DOHH2 (cell line): ENCODE measurements around the gene PNPLA8.
A peak's percentile ranks its signal among the peaks of the same experiment; 100 is the strongest.

ENCODE experiments used
- H3F3A ChIP-seq: fragments of 200-600 bp; sonication (generic), shearing (Covaris generic); 2 replicates; pipeline ENCODE4 v1.6.0; 2016; ENCODE audit warnings: antibody characterized with exemption, mild to moderate bottlenecking; ENCODE audit not compliant: control insufficient read depth, insufficient read depth
- H3K27ac ChIP-seq: fragments of 200-600 bp; sonication (generic); 2 replicates; pipeline ENCODE4 v1.5.1; 2014; ENCODE audit warnings: low read depth, mild to moderate bottlenecking, low read length, moderate library complexity
- H3K27me3 ChIP-seq: fragments of 200-600 bp; sonication (generic); 2 replicates; pipeline ENCODE4 v1.6.1; 2014; ENCODE audit warnings: mild to moderate bottlenecking, low read length, mixed read lengths; ENCODE audit not compliant: control insufficient read depth
- H3K36me3 ChIP-seq: fragments of 200-600 bp; sonication (generic); 2 replicates; pipeline ENCODE4 v1.6.1; 2014; ENCODE audit warnings: mild to moderate bottlenecking, low read length, moderate library complexity, mixed read lengths; ENCODE audit not compliant: control insufficient read depth
- H3K4me1 ChIP-seq: fragments of 200-600 bp; sonication (generic); 2 replicates; pipeline ENCODE4 v1.6.1; 2014; ENCODE audit warnings: mild to moderate bottlenecking, low read length, mixed read lengths; ENCODE audit not compliant: control insufficient read depth
- H3K4me2 ChIP-seq: fragments of 200-600 bp; sonication (generic); 2 replicates; pipeline ENCODE4 v1.6.0; 2014; ENCODE audit warnings: mild to moderate bottlenecking, low read length, moderate library complexity
- H3K4me3 ChIP-seq: fragments of 200-600 bp; sonication (generic); 2 replicates; pipeline ENCODE4 v1.5.1; 2014; ENCODE audit warnings: mild to moderate bottlenecking, low read length, mixed read lengths
- H3K79me2 ChIP-seq: fragments of 200-600 bp; sonication (generic); 2 replicates; pipeline ENCODE4 v1.6.1; 2014; ENCODE audit warnings: mild to moderate bottlenecking, low read length, mixed read lengths; ENCODE audit not compliant: control insufficient read depth
- H3K9me2 ChIP-seq: fragments of 200-600 bp; sonication (generic); replicated peaks from 2 replicates; pipeline ENCODE4 v1.6.1; 2014; ENCODE audit warnings: mild to moderate bottlenecking, low read length, mixed read lengths; ENCODE audit not compliant: control insufficient read depth
- H3K9me3 ChIP-seq: fragments of 200-600 bp; sonication (generic); 2 replicates; pipeline ENCODE4 v1.6.1; 2014; ENCODE audit warnings: antibody characterized with exemption, low read length, mixed read lengths; ENCODE audit not compliant: control insufficient read depth, insufficient read depth
- H4K20me1 ChIP-seq: fragments of 200-600 bp; sonication (generic); 2 replicates; pipeline ENCODE4 v1.6.0; 2014; ENCODE audit warnings: low read depth, mild to moderate bottlenecking, antibody characterized with exemption, low read length, moderate library complexity; ENCODE audit not compliant: control insufficient read depth, insufficient read depth
- CTCF ChIP-seq: fragments of 200-600 bp; sonication (generic); IDR thresholded peaks from one replicate; pipeline ENCODE4 v1.5.1; 2014; ENCODE audit warnings: antibody characterized with exemption, mild to moderate bottlenecking, low read depth, low read length; ENCODE audit not compliant: poor library complexity, severe bottlenecking
- EZH2phosphoT487 ChIP-seq: fragments of 200-600 bp; sonication (generic); IDR thresholded peaks from 2 replicates; pipeline ENCODE4 v1.6.1; 2017; ENCODE audit warnings: borderline replicate concordance, mild to moderate bottlenecking, antibody characterized with exemption, low read length, moderate library complexity, mixed read lengths

The PNPLA8 gene

GRCh38 chr7:108457871-108458270, 68.1 kb downstream of the PNPLA8 start:
- H3K27me3 ChIP-seq = peaks cover 73% of the 10 kb centered on the region

GRCh38 chr7:108456845-108457540, 68.9 kb downstream of the PNPLA8 start:
- Histone ChIP-seq H3K27ac (no peak overlapping the region), H3F3A (peaks cover 5% of the 10 kb centered on the region; the same call in 1 of the 2 replicates), H3K4me2 (no peak overlapping the region), H4K20me1 (no peaks in the 10 kb centered on the region), H3K9me2 (no peaks in the 10 kb centered on the region), H3K27me3 (peaks cover 80% of the 10 kb centered on the region), H3K4me3 (no peak overlapping the region), H3K36me3 (no peaks in the 10 kb centered on the region), H3K79me2 (no peaks in the 10 kb centered on the region), H3K4me1 (peaks cover 17% of the 10 kb centered on the region), H3K9me3 (no peaks in the 10 kb centered on the region)
- TF ChIP-seq CTCF (no peak), EZH2phosphoT487 (no peak)

More at GRCh38 chr7:108457871-108458270, 68.1 kb downstream of the PNPLA8 start:
- Histone ChIP-seq H3K9me2 (no peaks in the 10 kb centered on the region), H3K79me2 (no peaks in the 10 kb centered on the region), H3F3A (peaks cover 5% of the 10 kb centered on the region; the same call in 1 of the 2 replicates), H4K20me1 (no peaks in the 10 kb centered on the region), H3K27ac (no peak overlapping the region), H3K36me3 (no peaks in the 10 kb centered on the region), H3K9me3 (no peaks in the 10 kb centered on the region), H3K4me1 (peaks cover 17% of the 10 kb centered on the region), H3K4me3 (no peak overlapping the region), H3K4me2 (no peak overlapping the region)
- no peak for TF ChIP-seq EZH2phosphoT487
- TF ChIP-seq CTCF = no peak

GRCh38 chr7:108455998-108456677, 69.8 kb downstream of the PNPLA8 start, which contains the start of gene NRCAM:
Gene NRCAM, minus strand, starts transcription at chr7:108456436. Its CDS starts 216,372 bp downstream, at chr7:108240064.
- Histone ChIP-seq H3K4me3 (peak within 1 kb of the TSS; percentile 63), H3K4me1 (peaks cover 17% of the 10 kb centered on the region), H3K9me2 (no peaks in the 10 kb centered on the region), H3K36me3 (no peaks in the 10 kb centered on the region), H3K27me3 (peaks cover 80% of the 10 kb centered on the region), H3K9me3 (no peaks in the 10 kb centered on the region), H3K79me2 (no peaks in the 10 kb centered on the region), H3K4me2 (peak within 1 kb of the TSS; percentile 75), H4K20me1 (no peaks in the 10 kb centered on the region), H3K27ac (no peak within 1 kb of the TSS), H3F3A (peaks cover 5% of the 10 kb centered on the region; the same call in 1 of the 2 replicates)
- TF ChIP-seq CTCF = no peak
- 0 out of 2 replicates have a peak, but pooled peaks have one; percentile 37 for TF ChIP-seq EZH2phosphoT487
